ENCODE data around the gene ASCL2. TPM values are rescaled to one million over a fixed set of nuclear protein-coding genes. Genes with fewer than 3 reads are reported as not detected.
A peak's percentile ranks its signal among the peaks of the same experiment; 100 is the strongest.
"Not testable (repeated sequence)": the region's sequence is repeated elsewhere in the genome, so short reads cannot be mapped to it uniquely, and the experiment has no call there.

Gene ASCL2
- total RNA-seq, 4 donors from 2014 or later, result 1.0 to 1.6 (median 1.5) TPM; not detected in 1

DNA sequence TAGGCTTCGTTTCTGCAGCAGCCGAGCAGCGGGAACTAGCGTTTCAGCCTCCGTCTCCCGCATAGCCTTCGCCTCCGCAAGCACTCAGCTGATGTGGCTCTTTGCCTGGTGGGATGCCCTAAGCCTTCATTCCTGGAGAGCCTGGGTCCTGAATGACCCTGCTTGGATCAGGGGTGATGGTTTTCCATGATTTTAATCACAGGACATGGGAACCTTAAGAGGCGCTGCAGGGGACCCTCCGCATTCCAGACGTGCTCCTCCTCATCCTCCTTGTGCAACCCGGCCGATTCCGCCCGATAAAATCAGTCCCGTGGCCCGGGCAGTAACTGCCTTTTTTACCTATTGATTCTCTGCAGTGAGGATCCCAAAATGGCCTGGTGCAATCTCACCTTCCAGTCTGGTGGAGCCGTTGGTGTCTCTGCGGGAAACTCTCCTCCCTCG, 23.2 kb upstream of the ASCL2 start:
- no peak overlapping the region for H3K4me3 ChIP-seq
- no peak for TF ChIP-seq POLR2A (IDR thresholded peaks at IDR 0.05)
- TF ChIP-seq, protein P1, sequence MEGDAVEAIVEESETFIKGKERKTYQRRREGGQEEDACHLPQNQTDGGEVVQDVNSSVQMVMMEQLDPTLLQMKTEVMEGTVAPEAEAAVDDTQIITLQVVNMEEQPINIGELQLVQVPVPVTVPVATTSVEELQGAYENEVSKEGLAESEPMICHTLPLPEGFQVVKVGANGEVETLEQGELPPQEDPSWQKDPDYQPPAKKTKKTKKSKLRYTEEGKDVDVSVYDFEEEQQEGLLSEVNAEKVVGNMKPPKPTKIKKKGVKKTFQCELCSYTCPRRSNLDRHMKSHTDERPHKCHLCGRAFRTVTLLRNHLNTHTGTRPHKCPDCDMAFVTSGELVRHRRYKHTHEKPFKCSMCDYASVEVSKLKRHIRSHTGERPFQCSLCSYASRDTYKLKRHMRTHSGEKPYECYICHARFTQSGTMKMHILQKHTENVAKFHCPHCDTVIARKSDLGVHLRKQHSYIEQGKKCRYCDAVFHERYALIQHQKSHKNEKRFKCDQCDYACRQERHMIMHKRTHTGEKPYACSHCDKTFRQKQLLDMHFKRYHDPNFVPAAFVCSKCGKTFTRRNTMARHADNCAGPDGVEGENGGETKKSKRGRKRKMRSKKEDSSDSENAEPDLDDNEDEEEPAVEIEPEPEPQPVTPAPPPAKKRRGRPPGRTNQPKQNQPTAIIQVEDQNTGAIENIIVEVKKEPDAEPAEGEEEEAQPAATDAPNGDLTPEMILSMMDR (IDR thresholded peaks at IDR 0.05), result no peak
- no peak for DNase-seq
- H3K27me3 ChIP-seq, result no peaks in the 10 kb centered on the region
- intact Hi-C loops (cut with DNase I; ENCODE audit: low total_unique reads), result no loop called here
- no peaks in the 10 kb centered on the region for H3K4me1 ChIP-seq
- H3K9me3 ChIP-seq, result no peaks in the 10 kb centered on the region
- H3K27ac ChIP-seq, result no peak overlapping the region
- no peaks in the 10 kb centered on the region for H3K36me3 ChIP-seq

DNA sequence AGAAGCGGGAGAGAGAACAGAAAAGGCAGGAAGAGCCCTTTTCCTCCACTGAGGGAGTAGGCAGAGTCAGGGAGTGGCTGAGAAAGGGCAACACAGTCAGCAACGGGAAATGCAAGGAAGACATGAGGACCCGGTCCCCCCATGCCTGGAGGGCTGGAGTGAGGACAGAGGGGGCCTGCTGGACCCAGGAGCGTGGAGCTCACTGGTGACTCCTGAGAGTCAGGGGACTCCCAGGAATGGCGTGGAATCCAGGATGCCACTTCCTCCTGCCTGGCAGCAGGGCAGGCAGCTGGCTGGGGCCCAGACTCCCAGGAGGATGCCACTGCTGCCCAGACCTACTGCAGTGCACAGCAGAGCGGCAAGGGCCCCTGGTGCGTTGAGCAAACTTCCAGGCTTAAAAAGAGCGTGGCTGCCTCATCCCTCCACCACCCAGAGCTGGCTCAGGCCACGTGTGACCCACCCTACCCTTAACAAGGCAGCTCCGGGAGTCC, 20.0 kb upstream of the ASCL2 start:
- Histone ChIP-seq H3K9me3 (no peaks in the 10 kb centered on the region), H3K4me3 (no peak overlapping the region), H3K27ac (no peak overlapping the region), H3K27me3 (no peaks in the 10 kb centered on the region), H3K4me1 (peaks cover 0 to 2% of the 10 kb centered on the region in 2 donors), H3K36me3 (no peaks in the 10 kb centered on the region)
- intact Hi-C loops (cut with DNase I; ENCODE audit: low total_unique reads), result no loop called here
- TF ChIP-seq, protein P1 (IDR thresholded peaks at IDR 0.05), result no peak
- no peak for TF ChIP-seq POLR2A (IDR thresholded peaks at IDR 0.05)
- DNase-seq, result peak in 1 of 2 donors; percentile 9

DNA sequence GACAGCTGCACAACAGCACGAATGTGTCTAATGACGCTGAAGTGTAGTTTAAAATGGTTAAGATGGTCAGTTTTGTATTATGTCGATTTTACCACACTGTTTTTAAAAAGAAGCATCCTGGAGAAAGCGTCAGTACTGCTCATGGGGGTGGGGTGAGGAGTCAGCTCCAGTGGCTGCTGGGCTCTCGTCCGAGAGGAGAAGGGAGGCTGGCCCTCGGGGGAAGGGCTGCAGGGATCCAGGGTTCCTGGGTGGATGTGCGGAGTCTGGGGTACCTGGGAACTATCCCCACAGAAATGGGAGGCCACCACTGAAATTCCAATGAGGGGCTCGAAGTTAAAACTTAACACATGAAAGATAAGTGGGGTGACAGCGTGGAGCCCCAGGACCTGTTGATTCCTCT, 19.5 kb upstream of the ASCL2 start:
- intact Hi-C loops (cut with DNase I; ENCODE audit: low total_unique reads), result no loop called here
- Histone ChIP-seq H3K27me3 (no peaks in the 10 kb centered on the region), H3K4me1 (peaks cover 0 to 2% of the 10 kb centered on the region in 2 donors), H3K27ac (no peak overlapping the region), H3K9me3 (no peaks in the 10 kb centered on the region), H3K4me3 (no peak overlapping the region), H3K36me3 (no peaks in the 10 kb centered on the region)
- TF ChIP-seq POLR2A (IDR thresholded peaks at IDR 0.05), result no peak
- TF ChIP-seq, protein P1 (IDR thresholded peaks at IDR 0.05), result no peak
- peak in 1 of 2 donors; percentile 7 for DNase-seq

DNA sequence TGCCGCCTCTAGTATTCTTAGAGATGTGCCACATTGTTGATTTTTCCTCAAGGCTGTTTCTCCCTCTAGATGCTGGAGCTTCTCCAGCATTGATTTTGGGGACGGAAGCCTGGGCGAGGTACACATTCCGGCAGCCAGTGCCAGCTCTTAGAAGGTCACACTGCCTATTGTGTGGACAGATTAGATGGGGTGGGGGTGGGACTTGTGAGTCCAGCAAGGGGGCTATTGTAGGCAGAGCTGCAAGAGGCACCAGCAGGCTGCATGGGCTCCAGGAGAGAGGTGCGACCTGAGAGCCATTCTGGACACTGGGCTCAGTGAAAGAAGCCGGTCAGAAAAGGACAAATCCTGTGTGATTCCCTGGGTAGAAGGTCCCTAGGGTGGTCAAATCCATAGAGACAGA, 19.0 kb upstream of the ASCL2 start:
- peak; percentile 8 to 11 for DNase-seq
- intact Hi-C loops (cut with DNase I; ENCODE audit: low total_unique reads), result no loop called here
- TF ChIP-seq POLR2A (IDR thresholded peaks at IDR 0.05), result no peak
- TF ChIP-seq, protein P1 (IDR thresholded peaks at IDR 0.05), result no peak
- Histone ChIP-seq H3K4me1 (peaks cover 0 to 2% of the 10 kb centered on the region in 2 donors), H3K4me3 (no peak overlapping the region), H3K9me3 (no peaks in the 10 kb centered on the region), H3K36me3 (no peaks in the 10 kb centered on the region), H3K27ac (no peak overlapping the region), H3K27me3 (no peaks in the 10 kb centered on the region)

DNA sequence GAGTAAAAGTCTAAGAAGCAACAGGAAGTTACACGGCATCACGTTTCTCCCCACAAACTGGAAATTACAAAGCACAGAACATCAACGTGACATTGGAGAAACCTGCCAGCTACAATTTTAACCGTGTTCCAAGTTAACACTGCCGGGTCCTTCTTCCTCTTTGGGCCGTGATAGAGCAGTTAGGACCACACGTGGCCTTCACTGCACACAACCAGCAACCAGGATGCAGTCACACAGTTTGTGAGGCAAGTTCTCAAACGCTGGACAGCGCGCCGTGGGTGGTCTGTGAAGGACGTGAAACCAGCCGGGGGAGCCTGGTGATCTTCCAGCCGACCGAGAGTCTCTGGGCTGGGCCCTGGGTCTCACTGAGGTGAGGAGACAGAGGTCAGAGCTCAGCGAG, 16.7 kb upstream of the ASCL2 start:
- Histone ChIP-seq H3K27ac (peak overlapping the region; percentile 50 to 55), H3K4me3 (no peak overlapping the region), H3K4me1 (peaks cover 0 to 2% of the 10 kb centered on the region in 2 donors), H3K36me3 (no peaks in the 10 kb centered on the region), H3K9me3 (no peaks in the 10 kb centered on the region), H3K27me3 (no peaks in the 10 kb centered on the region)
- intact Hi-C loops (cut with DNase I; ENCODE audit: low total_unique reads), result no loop called here
- TF ChIP-seq, protein P1 (IDR thresholded peaks at IDR 0.05), result no peak
- no peak for TF ChIP-seq POLR2A (IDR thresholded peaks at IDR 0.05)
- DNase-seq, result peak in 1 of 2 donors; percentile 54

DNA sequence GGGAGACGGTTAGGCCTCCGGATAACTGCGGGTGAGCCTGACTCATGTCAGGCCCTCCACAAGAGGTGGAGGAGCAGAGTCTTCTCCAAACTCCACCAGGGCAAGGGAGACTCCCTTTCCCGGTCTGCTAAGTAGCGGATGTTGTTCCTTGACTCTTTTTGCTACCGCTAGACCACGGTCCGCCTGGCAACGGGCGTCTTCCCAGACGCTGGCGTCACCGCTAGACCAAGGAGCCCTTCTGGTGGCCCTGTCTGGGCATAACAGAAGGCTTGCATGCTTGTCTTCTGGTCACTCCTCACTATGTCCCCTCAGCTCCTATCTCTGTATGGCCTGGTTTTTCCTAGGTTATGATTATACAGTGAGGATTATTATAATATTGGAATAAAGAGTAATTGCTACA, 16.0 kb upstream of the ASCL2 start:
- H3K27me3 ChIP-seq; intact Hi-C loops (cut with DNase I; ENCODE audit: low total_unique reads); H3K36me3 ChIP-seq; H3K27ac ChIP-seq; H3K4me1 ChIP-seq; H3K9me3 ChIP-seq; H3K4me3 ChIP-seq: not testable (repeated sequence)
- peak in 1 of 2 donors; percentile 3 for DNase-seq

All from uterus (tissue), 4 donors.